Testis (tissue), 3 donors: ENCODE results near the gene CLDN4. TPM values are rescaled to one million over a fixed set of nuclear protein-coding genes. Genes with fewer than 3 reads are reported as not detected.

Experiments
- DNase-seq: peaks from one replicate; pipeline ENCODE4 v3.0.0-alpha.2; 2019
- H3K27ac ChIP-seq, 2 donors: fragments of 200-600 bp; sonication (generic); one replicate each; pipeline ENCODE4 v1.5.1; 2019
- H3K27me3 ChIP-seq: fragments of 200-600 bp; sonication (generic); one replicate; pipeline ENCODE4 v1.5.1; 2019
- H3K36me3 ChIP-seq: fragments of 200-600 bp; sonication (generic); one replicate; pipeline ENCODE4 v1.5.1; 2017; ENCODE audit warnings: low read depth; ENCODE audit errors: missing control alignments
- H3K4me1 ChIP-seq: fragments of 200-600 bp; sonication (generic); one replicate; pipeline ENCODE4 v1.5.1; 2019
- H3K4me3 ChIP-seq, 2 donors: fragments of 200-600 bp; sonication (generic); one replicate each; pipeline ENCODE4 v1.5.1; 2017 to 2019
- H3K9me3 ChIP-seq: fragments of 200-600 bp; sonication (generic); one replicate; pipeline ENCODE4 v1.5.1; 2017
- POLR2A ChIP-seq: fragments of 450-650 bp; IDR thresholded peaks from one replicate; pipeline ENCODE4 v1.6.1; 2017; ENCODE audit warnings: antibody characterized with exemption, mild to moderate bottlenecking, moderate library complexity
- WGBS, 2 donors: methylation state at CpG; one replicate each; pipeline ENCODE4 v1.1.5; 2018; 5-methylcytosine and 5-hydroxymethylcytosine counted together
- intact Hi-C: fragments of 100-400 bp; cut with DNase I; formaldehyde crosslinking; loops from one replicate; pipeline ENCODE4 v1.15.1; 2023; ENCODE audit warnings: low total_unique reads
- polyA plus RNA-seq: library from polyadenylated mRNA; stranded (reverse); fragments of 350-450 nt; fragmentation: Illumina TruSeq; extraction: RNeasy Lipid Tissue Mini Kit (QIAGEN cat#74804); gene quantifications from one replicate; pipeline ENCODE4 v1.2.3, GENCODE V29; 2014; ENCODE audit warnings: low read depth, low replicate concordance; ENCODE audit not compliant: insufficient read depth
- total RNA-seq, 2 donors: library from RNA; depleted of rRNA; stranded (reverse); fragments of >200 nt; gene quantifications; one replicate each; pipeline ENCODE4 v1.2.3, GENCODE V29; 2016
- TF ChIP-seq, protein P1 (sequence below), 3 experiments: fragments of 450-650 bp in 2 of 3; fragments of 200-600 bp in 1 of 3; sonication (generic) in 1 of 3; IDR thresholded peaks; one replicate each; pipeline ENCODE4 v1.5.1; 2016 to 2019; ENCODE audit warnings: antibody characterized with exemption in 3 of 3, mild to moderate bottlenecking in 2 of 3, moderate library complexity in 1 of 3

CLDN4 gene
- total and polyA plus RNA-seq, 3 donors from 2014 or later: 0.93 to 4.3 (median 0.94) TPM

GRCh38 chr7:73860859-73861258 lies 30.1 kb downstream of the CLDN4 start, which contains the start of gene TMEM270:
Gene TMEM270 (plus strand): TSS chr7:73861159. CDS start chr7:73861195, 36 bp downstream.
- Histone ChIP-seq H3K27ac (no peak within 1 kb of the TSS), H3K9me3 (no peaks in the 10 kb centered on the region), H3K4me3 (no peak within 1 kb of the TSS), H3K36me3 (no peaks in the 10 kb centered on the region), H3K4me1 (no peaks in the 10 kb centered on the region), H3K27me3 (no peaks in the 10 kb centered on the region)
- TF ChIP-seq, protein P1, sequence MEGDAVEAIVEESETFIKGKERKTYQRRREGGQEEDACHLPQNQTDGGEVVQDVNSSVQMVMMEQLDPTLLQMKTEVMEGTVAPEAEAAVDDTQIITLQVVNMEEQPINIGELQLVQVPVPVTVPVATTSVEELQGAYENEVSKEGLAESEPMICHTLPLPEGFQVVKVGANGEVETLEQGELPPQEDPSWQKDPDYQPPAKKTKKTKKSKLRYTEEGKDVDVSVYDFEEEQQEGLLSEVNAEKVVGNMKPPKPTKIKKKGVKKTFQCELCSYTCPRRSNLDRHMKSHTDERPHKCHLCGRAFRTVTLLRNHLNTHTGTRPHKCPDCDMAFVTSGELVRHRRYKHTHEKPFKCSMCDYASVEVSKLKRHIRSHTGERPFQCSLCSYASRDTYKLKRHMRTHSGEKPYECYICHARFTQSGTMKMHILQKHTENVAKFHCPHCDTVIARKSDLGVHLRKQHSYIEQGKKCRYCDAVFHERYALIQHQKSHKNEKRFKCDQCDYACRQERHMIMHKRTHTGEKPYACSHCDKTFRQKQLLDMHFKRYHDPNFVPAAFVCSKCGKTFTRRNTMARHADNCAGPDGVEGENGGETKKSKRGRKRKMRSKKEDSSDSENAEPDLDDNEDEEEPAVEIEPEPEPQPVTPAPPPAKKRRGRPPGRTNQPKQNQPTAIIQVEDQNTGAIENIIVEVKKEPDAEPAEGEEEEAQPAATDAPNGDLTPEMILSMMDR (IDR thresholded peaks at IDR 0.05): no peak
- no peak for TF ChIP-seq POLR2A
- WGBS, 2 donors: 82 to 90% methylated on average over 10 of the region's 11 CpGs
- no peak for DNase-seq
- intact Hi-C loops: loop anchor here (10.0 kb wide), 1 partner anchor 344 kb away; no protein-coding TSS in a partner anchor

DNA sequence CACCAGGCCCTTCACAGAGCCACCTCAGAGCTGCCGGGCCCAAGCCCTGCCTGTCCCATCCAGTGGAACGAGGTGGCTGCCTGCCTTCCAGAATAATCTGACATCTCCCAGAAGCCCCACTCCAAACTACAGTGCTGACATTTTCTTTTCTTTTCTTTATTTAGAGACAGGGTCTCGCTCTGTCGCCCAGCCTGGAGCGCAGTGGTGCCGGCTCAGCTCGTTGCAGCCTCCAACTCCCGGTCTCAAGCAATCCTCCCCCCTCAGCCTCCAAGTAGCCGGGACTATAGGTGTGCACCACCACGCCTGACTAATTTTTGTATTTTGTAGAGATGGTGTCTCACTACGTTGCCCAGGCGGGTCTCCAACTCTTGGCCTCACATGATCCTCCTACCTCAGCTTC lies 30.5 kb downstream of the CLDN4 start:
- 93 to 96% methylated on average over 12 of the region's 12 CpGs for WGBS, 2 donors
- no peak for TF ChIP-seq POLR2A
- TF ChIP-seq, protein P1 (IDR thresholded peaks at IDR 0.05): no peak
- H3K36me3 ChIP-seq: no peaks in the 10 kb centered on the region
- no peak for DNase-seq
- intact Hi-C loops: loop anchor here (10.0 kb wide), 1 partner anchor 343 kb away; no protein-coding TSS in a partner anchor
- no peak overlapping the region for H3K4me3 ChIP-seq
- no peak overlapping the region for H3K27ac ChIP-seq
- no peaks in the 10 kb centered on the region for H3K27me3 ChIP-seq
- H3K9me3 ChIP-seq: no peaks in the 10 kb centered on the region
- H3K4me1 ChIP-seq: no peaks in the 10 kb centered on the region

DNA sequence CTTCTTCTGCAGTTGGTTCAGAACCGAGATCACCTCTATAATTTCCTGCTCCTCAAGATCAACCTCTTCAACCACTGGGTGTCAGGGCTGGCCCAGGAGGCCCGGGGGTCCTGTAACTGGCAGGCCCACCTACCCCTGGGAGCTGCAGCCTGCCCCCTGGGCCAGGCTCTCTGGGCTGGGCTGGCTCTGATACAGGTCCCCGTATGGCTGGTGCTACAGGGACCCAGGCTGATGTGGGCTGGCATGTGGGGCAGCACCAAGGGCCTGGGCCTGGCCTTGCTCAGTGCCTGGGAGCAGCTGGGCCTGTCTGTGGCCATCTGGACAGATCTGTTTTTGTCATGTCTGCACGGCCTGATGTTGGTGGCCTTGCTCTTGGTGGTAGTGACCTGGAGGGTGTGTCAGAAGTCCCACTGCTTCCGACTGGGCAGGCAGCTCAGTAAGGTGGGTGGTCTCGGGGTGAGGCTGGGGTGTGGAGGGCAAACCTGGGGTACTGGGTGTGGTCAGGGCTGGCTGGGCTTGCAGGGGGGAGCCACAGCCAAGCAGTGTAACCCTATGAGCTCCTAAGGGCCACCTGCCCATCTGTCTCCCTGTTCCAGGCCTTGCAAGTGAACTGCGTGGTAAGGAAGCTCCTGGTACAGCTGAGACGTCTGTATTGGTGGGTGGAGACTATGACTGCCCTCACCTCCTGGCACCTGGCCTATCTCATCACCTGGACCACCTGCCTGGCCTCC lies 34.4 kb downstream of the CLDN4 start:
- no peak for DNase-seq
- no peak overlapping the region for H3K4me3 ChIP-seq
- WGBS, 2 donors: 90 to 100% methylated on average over 2 to 8 of the region's 8 CpGs
- peaks cover 10% of the 10 kb centered on the region for H3K4me1 ChIP-seq
- no peak overlapping the region for H3K27ac ChIP-seq
- H3K27me3 ChIP-seq: no peaks in the 10 kb centered on the region
- intact Hi-C loops: loop anchor here (10.0 kb wide), 1 partner anchor 340 kb away; no protein-coding TSS in a partner anchor
- no peak for TF ChIP-seq POLR2A
- TF ChIP-seq, protein P1 (IDR thresholded peaks at IDR 0.05): no peak
- no peaks in the 10 kb centered on the region for H3K9me3 ChIP-seq
- no peaks in the 10 kb centered on the region for H3K36me3 ChIP-seq

DNA sequence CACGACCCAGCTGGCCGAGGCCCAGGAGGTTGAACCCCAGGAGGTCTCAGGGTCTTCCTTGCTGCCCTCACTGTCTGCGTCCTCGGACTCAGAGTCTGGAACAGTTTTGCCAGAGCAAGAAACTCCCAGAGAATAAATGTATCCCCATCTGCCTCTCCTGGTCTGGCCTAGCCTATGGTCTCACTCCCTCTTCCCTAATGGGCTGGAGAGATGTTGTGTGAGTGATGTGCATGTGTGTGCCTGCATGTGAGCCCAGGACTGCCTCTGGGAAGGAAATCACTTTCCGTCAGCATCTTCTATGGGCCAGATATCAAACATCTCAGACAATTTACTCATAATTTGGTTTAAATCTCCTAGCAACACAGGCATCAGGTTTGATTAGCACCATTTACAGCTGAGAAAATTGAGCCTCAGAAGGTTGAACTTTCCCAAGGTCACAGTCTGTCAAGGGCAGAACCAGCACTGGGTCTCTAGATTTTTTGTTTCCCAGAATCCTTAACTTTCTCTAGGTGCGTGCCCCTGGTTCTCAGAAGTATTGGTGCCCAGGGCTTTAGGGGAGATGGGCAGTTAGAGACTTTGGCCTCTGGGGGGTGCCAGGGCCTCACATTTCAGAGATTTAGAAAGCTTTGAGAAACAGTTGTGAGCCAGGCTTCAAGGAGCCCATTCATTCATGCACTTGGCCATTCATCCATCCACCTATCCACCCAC lies 35.1 kb downstream of the CLDN4 start:
- Histone ChIP-seq H3K9me3 (no peaks in the 10 kb centered on the region), H3K4me3 (no peak overlapping the region), H3K4me1 (peaks cover 13% of the 10 kb centered on the region), H3K27ac (no peak overlapping the region), H3K27me3 (no peaks in the 10 kb centered on the region), H3K36me3 (no peaks in the 10 kb centered on the region)
- TF ChIP-seq POLR2A: no peak
- TF ChIP-seq, protein P1 (IDR thresholded peaks at IDR 0.05): peak; percentile 35 to 70 (median 57)
- intact Hi-C loops: loop anchor here (10.0 kb wide), 1 partner anchor 339 kb away; no protein-coding TSS in a partner anchor
- WGBS, 2 donors: 71 to 77% methylated on average over 6 of the region's 6 CpGs
- peak; percentile 65 for DNase-seq
